Measurements from ENCODE around the gene VTI1A. TPM values are rescaled to one million over a fixed set of nuclear protein-coding genes. Genes with fewer than 3 reads are reported as not detected.

The VTI1A gene
- total and polyA plus RNA-seq, 2 of the 13 experiments (the other 11 are each of a cell fraction or from before 2014, with no cell fraction given): 11.7 to 32.7 TPM

DNA sequence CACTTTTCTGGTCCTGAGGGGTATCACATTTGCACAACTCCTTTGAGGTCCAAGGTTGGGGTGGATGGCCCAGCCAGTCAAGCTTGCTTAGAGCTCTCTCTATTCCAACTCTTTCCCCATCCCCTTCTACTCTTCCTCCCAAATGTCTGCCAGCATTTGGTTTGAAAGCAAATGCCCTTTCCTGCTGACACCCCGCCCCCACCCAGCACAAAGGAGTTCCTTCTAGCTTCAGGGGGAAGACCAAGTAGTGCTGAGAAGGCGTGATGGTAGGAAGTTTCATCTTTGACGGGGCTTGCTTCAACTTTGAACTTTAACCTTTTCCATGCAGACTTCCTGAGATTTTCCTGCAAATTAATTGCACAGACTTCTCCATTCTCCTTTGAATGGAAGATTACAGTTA is 365.6 kb downstream of the VTI1A start (continued):
- TF ChIP-seq ZBTB40 (IDR thresholded peaks at IDR 0.05): no peak
- no peak for TF ChIP-seq ZBTB40 (CRISPR knock-in tag; IDR thresholded peaks at IDR 0.05)
- no peak for TF ChIP-seq ZNF33B (CRISPR knock-in tag; IDR thresholded peaks at IDR 0.05)
- no peak for TF ChIP-seq TRIM24 (CRISPR knock-in tag; IDR thresholded peaks at IDR 0.05)
- TF ChIP-seq, protein P1, sequence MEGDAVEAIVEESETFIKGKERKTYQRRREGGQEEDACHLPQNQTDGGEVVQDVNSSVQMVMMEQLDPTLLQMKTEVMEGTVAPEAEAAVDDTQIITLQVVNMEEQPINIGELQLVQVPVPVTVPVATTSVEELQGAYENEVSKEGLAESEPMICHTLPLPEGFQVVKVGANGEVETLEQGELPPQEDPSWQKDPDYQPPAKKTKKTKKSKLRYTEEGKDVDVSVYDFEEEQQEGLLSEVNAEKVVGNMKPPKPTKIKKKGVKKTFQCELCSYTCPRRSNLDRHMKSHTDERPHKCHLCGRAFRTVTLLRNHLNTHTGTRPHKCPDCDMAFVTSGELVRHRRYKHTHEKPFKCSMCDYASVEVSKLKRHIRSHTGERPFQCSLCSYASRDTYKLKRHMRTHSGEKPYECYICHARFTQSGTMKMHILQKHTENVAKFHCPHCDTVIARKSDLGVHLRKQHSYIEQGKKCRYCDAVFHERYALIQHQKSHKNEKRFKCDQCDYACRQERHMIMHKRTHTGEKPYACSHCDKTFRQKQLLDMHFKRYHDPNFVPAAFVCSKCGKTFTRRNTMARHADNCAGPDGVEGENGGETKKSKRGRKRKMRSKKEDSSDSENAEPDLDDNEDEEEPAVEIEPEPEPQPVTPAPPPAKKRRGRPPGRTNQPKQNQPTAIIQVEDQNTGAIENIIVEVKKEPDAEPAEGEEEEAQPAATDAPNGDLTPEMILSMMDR (CRISPR knock-in tag; IDR thresholded peaks at IDR 0.05): no peak

Data from HepG2 (cell line).